Stimulated activated CD8-positive, alpha-beta memory T cell treated with anti-CD3 and anti-CD28 coated beads, Interleukin-4, amount 100 ng/mL, for 1 hour (primary cell): ENCODE data around the gene GRIK4.

ENCODE experiments used
- DNase-seq, 2 donors: peaks; one replicate each; pipeline ENCODE4 v3.0.0-alpha.2; 2020; ENCODE audit warnings: low read depth in 2 of 2, low spot score in 1 of 2

The GRIK4 gene

DNA sequence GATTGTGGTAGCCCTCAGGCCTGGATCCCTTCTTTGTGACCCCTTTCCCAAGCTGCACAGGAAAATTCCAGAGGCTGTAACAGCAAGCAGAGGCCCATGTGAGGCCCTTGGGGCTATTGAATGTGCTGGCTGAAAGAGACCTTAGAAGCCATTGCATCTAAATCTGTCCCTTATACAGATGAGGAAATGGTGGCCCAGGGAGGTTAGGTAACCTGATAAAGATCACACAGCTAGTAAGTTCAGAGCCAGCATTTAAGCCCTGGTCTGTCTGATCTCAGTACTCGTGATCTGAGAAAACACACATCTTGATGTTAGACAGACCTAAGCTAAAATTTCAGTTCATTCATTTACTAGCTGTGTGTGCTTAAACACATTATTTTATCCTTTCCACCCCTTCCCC lies 396.4 kb downstream of the GRIK4 start:
- no peak for DNase-seq

DNA sequence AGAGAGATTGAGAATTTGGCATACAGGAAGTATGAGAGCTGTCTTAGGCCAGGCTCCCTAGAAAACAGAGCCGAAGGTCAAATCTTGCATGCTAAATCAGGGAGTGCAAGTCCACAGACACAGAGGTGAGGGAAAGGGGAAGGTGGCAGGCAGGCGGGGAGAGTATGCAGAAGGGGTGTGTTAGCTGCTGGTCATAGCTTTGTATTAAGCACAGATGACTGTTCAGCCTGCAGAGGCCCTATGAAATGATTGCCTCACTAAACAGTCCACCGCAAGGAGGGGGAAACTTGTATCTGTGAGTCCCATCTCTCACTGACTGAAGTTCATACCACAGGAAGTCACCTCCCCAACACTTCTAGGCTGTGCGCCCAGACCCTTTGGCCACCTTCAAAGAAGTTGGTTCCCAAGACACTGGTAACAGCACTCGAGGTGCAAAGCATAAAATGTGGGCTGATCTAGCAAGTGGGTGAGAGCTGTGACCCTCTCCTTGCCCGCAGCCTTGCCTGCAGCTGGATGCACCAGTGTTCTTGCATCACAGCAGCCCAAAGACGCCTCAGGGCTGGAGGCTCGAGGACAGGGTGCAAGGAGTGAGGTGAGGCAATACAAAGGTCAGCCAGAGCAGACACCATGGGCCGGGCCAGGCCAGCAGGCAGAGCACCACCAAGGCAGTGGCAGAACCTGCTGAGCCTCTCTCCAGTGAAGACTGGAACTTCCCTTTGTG lies 397.1 kb downstream of the GRIK4 start:
- no peak for DNase-seq

DNA sequence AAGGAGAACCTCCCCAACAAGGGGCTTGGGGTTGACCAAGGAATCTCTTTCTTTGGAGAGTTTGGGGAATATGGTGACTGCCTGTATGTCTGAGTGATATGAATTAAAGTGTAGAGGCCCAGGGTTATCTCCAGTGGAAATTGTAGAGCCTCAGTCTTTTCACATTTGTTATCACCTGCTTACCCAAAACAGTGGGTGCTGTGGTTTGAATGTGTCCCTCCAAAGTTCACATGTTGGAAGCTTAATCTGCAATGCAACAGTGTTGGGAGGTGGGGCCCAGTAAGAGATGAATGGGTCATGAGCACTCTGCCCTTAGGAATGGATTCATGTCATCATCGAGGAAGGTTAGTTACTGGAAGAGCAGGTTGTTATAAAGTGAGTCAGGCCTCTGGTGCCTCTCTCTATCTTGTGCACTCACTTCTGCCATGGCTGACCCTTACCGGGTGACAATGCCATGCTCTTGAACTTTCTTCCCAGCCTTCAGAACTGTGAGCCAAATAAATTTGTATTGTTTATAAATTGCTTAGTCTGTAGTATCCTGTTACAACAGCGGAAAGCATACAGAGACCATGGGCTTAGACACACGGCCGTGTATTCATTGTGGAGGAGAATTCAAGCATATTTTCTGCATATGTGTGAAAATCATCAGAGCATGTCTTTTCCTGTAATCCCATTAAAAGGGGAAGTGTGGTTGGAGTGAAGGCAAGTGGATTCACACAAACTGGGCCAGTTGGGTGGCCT lies 398.3 kb downstream of the GRIK4 start:
- DNase-seq: no peak

DNA sequence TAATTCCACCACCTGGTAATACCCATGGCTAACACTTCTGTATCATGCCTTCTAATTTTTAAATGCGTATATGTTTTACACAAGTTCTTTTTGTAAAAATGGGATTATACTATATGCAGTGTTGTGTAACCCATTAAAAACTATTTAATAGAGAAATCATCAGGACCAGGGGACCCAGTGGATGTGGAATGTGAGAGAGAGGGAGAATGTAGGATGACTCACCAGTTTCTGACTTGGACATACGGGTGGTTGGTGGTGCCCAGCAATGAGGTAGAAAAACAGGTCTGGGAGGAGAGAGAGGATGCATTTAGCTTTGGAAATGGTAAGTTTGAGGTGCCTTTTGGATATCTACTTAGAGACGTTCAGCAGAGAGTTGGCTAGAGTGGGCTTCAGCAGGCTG lies 400.4 kb downstream of the GRIK4 start:
- no peak for DNase-seq

DNA sequence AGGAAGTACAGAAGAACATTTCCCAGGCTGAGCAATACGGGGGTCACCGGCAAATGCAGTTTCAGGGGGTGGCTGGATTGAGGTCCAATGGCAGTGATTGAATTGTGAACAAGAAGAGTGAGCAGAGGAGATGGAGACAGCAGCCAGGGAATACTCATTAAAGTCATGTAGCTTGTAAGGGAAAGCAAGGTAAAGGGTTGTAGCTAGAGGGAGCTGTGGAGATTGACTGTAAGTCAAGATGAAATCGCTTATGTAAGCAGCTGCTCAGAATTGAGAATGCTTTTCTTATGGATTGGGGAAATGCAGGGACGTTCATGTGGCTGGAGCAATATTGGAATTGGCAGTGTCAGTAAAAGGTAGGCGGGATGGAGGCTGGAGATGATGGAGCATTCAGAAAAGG lies 401.0 kb downstream of the GRIK4 start:
- DNase-seq: no peak

DNA sequence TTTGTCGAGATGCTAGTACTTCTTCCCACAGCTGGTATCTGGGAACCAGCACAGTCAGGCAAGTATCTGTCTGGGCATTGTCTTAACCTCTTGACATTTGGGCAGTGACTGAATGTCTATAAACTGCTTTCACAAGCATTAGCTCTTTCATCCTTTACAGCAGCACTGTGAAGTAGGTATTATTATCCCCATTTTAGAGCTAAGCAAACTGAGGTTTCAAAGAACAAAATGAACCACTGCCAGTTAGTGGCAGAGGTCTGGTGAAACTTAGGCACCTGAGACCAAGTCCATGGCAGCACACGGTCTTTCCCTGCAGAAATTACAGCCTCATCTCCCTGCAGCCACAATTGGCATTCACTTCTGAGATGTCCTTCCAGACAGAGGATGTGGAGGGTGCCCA lies 401.4 kb downstream of the GRIK4 start:
- DNase-seq: no peak

DNA sequence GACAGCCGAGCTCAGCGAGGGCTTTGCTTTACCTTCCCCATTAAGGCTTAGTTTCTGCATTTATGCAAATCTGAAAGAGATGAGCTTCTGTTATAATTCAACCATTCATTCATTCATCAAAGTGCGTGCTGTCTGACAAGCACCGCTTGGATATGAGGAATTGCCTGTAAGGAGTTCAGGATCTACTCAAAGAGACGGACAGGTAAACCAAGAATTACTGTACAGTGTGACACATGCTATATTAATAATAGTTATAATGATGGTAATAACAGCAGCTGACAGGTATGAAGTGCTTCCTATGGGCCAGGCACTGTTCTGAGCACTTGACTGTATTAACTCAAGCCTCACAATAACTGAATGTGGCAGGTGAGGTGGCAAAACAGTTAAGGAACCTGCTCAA lies 402.5 kb downstream of the GRIK4 start:
- DNase-seq: no peak

DNA sequence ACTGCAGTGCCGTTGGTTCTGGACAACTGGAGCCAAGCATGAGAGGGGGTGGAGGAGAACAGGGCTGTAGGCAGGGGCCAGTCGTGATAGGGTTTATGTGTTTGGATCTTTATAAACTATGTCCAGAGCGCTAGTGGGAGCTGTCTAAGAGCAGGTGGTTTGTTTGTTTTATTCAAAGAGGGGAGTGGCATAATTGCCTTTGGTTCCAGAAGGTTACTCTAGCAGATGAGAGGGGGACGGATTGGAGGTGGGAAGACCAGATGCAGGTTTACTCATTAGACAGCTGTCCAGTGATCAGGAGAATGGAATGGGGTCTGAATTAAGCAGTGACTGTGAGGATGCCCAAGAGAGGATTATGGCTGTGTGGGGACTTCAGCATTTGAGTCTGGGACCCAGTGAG lies 403.1 kb downstream of the GRIK4 start:
- no peak for DNase-seq

DNA sequence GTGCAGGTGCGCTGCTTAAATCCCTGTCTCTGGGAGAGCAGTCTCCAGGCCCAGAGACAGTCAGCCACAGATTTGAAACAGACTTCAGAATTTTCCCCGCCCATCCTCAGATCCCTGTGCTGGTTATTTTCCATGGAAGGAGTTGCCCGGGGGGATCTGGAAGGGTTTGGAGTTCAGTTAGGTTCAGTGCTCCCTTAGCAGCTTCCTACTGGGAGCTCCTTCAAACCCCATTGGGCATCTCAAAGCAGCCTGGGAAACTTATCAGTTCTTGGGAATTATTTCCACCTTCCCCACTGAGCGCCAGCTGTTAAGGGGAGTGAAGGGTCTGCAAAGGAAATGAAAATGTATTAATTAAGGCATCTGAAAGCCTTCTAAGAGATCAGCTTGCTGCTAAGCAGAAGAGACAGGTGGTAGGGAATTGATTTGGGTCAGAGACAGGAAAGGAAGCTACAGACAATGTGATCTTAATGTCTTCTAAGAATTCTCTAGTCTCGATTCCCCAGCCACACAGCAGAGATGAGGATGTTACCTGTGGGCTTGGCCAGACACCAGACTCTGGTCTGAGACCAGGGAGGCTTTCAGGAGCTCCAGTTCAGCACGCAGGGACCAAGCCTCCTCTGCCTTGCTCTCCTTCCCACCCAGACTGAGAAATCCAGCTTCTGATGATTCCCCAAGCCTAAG lies 406.2 kb downstream of the GRIK4 start:
- DNase-seq: no peak

DNA sequence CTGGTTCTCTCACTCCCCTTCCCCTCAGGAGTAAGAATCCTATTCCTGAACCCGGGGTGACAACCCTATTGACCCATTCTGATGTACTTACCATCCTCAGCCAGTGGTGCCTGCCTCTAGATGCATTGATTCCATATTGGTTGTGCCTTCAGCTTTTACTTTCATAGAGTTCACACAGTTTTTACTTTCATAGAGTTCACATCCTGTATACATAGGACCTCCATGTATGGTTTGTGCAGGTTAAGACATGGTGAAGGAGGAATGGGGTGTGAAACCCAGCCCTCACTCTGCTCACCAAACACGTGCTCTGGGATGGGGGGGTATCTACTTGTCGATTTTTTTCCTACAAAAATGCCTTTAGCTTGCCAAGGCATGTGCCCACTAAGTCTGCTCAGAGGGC lies 406.7 kb downstream of the GRIK4 start:
- DNase-seq: no peak

DNA sequence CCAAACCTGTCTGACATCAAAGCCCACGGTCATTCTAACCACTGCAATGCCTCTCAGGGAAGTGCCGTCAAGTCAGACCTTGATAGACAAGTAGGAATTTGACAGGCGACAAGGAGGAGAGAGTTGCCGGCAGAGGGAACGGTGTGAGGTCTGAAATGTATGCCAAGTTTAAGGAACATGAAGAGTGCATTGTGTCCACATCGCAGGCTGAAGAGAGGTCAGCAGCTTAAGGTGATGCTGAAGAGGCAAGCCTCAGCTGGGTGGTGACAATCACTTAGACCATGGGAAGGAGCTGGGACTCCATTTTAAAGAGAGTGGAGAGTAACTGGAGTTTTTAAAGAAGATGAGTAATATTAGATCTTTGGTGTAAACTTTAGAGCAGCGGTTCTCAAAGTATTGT lies 407.5 kb downstream of the GRIK4 start:
- DNase-seq: no peak

DNA sequence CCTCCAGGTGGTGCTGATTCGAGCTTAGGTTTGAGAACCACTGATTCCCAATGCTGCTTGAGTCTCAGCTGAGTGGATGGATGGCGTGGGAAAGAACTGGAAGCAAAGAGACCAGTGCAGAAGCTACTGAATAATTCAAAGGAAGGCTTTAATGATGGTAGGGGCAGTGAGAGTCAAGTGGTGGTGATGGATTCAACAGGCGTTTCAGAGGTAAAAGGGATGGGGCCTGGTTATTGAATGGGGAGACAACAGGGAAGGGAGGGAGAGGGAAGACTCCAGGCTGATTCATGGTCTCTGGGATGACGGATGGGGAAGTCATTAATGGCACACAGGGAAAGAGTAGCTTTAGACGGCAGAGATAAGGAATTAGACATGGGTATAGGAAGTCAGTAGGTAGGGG lies 408.0 kb downstream of the GRIK4 start:
- no peak for DNase-seq

DNA sequence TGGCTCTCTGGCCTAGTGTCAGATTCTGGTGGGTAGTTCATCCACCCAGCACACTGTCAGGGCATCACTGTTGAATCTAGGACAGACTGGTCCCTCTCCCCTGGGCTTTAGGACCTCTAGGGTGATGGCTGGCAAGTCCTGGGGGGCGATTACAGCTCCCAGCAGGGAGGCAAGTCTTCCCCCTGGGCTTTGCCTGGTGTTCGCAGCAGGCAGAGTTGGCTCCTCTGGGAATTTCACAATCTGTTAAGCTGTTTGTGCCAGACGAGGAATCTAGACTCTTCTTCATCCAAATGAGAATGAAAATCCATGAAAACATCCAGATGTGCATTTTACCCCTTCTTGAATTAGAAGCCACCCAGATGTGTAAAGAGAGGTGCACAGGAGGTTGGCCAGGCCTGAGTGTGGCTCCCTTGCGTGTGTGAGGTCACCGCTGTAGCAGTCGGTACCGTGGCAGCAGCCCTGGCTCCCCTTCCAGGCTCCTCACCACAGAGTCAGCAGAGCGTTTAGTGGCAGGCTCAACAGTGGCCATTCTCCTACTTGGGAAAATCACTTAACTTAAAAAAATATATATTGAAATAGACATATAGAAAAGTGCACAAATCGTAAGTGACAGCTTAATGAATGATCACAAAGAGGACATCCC lies 412.4 kb downstream of the GRIK4 start:
- no peak for DNase-seq

DNA sequence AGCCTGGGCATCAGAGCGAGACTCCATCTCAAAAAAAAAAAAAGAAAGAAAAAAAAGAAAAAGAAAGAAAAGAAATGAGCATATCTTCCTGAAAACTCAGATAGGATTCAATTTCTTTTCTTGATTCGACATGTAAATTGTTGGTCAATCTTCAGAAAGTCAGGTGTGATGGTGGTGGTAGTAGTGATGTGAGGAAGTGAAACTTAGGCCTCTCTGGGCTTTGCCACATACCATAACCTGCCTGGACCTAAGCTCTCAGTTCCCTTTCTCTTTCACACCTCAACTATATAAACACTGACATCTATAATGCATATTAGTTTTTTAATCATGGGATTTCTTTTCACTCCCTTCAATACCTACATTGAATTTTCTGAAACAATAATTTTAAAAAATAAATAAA lies 414.4 kb downstream of the GRIK4 start:
- DNase-seq: no peak

DNA sequence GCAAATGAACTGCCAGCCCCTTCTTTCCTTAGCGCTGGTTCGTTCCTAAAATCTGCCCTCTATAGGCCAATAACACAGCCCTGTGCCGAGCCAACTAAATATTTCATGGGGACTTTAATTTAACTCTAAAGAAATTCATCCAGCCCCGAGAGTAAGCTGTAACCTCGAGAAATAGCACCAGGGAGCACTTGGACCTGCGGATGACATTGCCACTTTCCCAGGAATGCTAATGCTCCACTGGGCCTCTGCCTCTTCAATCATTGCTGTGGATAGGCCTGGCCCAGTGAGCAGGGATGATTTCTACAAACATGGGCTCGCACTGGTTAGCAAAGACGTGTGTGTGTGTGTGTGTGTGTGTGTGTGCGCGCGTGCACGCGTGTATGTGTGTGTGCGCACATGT lies 417.1 kb downstream of the GRIK4 start:
- no peak for DNase-seq

DNA sequence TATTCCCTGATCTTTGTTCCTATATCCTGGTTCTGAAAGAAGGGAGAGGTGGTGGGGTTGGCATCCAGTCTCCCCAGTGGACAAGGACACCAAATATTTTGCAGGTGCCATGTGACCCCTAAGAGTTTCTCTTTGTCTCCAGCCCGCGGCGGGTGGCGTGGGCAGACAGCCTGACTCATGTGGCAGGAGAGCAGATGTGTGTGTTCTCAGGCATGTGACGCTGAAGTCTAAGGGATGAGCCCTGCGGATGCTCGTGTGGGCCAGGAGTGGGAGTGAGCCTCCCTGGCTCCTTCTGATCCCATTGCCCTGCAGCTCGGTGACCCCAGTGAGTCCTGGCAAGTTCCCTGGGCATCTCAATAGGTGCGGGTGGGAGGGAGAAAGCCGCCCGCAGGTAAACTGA lies 417.5 kb downstream of the GRIK4 start:
- no peak for DNase-seq

DNA sequence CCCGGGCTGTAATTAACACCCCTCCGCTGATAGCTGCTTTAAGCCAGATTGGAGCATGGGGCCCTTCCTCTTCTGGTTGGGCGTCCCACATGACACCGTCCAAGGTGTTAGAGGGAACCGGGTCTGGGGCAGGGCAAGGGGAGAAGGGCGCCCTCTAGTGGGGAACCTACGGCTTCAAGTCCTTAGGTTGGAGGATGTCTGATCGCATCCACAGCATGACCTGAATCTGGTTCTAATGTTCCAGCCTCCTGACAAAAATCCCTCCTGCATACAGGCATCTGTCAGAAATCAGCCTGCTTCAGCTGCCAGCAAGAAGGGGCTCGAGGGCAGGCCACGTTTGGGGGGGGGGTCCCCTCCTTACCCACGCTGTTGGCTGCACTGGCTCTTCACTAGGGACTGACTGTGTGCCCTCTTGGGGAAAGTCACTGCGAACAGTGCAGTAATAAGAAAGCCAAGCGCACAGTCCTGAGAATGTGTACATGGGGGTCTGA lies 418.2 kb downstream of the GRIK4 start:
- no peak for DNase-seq

DNA sequence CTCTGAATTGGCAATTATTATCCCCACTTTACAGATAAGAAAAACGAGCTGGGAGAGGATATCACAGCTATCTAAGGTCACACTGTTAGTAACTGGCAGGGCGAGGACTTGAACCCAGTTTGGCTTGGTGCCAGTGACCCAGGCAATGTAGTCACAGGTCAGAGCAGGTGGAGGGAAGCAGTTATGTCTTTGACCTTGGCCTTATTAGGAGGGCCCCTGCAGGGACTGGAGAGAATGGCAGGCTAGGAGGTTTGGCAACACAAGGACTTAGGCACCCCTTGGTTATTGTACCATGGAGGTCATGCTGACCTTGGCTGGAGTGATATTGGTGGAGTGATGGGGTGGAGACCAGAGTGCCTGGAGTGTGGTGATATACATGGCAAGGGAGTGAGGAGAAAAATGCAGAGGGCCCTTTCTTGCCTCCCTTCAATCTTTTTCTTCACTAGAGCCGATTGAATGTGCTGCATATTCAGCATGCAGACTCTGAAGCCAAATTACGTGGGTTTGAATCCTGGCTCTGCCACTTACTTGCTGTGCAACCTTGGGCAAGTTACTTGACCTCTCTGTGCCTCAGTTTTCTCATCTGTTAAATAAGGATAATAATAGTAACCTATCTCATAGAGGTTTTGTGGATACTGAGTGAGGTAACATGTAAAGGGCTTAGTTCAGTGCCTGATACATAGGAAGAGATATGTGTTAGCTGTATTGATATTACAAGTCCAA lies 419.7 kb downstream of the GRIK4 start:
- DNase-seq: no peak

DNA sequence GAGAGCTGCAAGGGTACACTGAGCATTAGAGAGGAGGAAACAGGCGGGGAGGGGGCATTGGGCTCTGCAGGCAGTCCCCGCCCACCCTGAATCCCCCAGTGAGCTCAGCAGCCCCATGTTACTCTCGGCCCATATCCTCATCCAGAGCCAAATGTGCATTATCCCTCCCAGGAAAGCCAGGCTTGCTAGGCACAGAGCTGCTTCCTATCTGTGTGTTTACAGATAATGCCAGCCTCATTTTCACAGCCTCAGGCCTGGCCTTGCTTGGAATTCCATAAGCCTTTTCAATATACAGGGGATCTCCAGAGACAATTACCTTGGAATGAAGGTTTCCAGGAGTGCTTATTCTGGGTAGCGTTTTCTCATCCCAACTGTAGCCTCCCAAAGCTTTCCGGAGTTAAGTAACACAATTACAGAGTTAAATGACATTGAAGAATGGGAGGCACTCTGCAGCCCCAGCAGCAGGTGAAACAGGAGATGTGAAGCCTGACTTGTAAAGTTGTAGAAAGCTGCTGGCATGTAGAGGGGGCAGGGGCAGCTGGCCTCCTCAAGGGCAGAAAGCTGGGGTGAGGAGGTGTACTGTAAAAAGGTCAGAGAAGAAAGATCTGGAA lies 420.9 kb downstream of the GRIK4 start:
- DNase-seq: no peak

DNA sequence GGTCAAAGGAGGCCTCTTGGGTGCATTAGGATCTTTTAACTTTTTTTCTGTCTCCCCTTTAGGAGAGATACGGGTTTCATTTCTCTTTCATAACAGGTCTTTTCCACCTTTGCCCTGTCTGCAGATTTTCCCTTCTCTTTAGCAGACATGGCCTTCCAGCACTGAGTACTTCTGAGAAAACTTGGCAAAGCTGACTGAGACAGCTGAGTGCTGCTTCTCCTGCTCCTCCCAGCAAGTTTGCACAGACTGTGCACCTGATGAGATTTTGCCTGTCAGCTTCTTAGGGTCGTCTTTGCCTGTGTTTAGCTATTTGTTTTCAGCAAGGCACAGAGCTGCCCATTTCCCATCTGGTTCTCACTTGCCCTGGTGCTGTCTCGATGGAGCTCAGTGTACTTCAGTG lies 424.8 kb downstream of the GRIK4 start:
- no peak for DNase-seq

DNA sequence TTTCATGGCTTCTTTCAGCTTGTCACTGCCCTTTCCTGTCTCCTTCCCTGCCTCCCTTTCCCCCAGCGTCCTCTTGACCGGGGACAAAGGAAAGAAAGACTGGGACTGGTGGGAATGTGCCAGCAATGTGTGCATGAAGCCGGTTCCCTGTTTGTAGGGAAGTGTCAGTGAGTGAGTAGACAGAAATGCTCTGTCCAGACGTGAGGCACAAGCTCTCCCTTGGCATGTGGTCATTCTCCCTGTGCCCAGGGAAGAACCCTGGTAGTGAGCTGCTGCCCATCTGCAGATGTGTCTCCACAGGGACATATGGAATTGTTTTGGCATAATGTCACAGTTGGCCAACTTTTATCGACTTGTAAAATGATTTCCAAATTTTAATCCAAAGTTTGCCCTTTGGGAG lies 426.0 kb downstream of the GRIK4 start:
- DNase-seq: no peak
